Activated CD8-positive, alpha-beta T cell treated with anti-CD3 and anti-CD28 coated beads for 36 hours (primary cell): Measurements from ENCODE around the gene CAMSAP2. TPM values are rescaled to one million over a fixed set of nuclear protein-coding genes. Genes with fewer than 3 reads are reported as not detected.

ENCODE experiments used
- ATAC-seq: fragments of 200-7000 bp; cut with Tn5 transposase; one replicate; pipeline ENCODE4 v1.10.0; 2021; ENCODE audit warnings: mild to moderate bottlenecking, moderate library complexity
- CTCF ChIA-PET: fragments of 350-600 bp; sonication (Branson Sonifier 250); formaldehyde crosslinking; loops from one replicate; lab custom pipeline; 2021; ENCODE audit warnings: antibody characterized with exemption; lab: Charles Lee
- POLR2A ChIA-PET: fragments of 350-600 bp; sonication (Branson Sonifier 250); formaldehyde crosslinking; loops from one replicate; lab custom pipeline; 2021; ENCODE audit warnings: antibody characterized with exemption; lab: Charles Lee
- DNase-seq: peaks from one replicate; pipeline ENCODE4 v3.0.0-alpha.2; 2020
- H3K27ac Mint-ChIP-seq: one replicate; pipeline ENCODE4 v1.8.0; 2021; ENCODE audit warnings: mild to moderate bottlenecking, mixed read lengths
- H3K27me3 Mint-ChIP-seq: one replicate; pipeline ENCODE4 v1.8.0; 2021; ENCODE audit warnings: mixed read lengths
- H3K36me3 Mint-ChIP-seq: one replicate; pipeline ENCODE4 v1.8.0; 2021; ENCODE audit warnings: low read depth, mixed read lengths
- H3K4me1 Mint-ChIP-seq: one replicate; pipeline ENCODE4 v1.8.0; 2021; ENCODE audit warnings: low read depth, mixed read lengths
- H3K4me3 Mint-ChIP-seq: one replicate; pipeline ENCODE4 v1.8.0; 2021; ENCODE audit warnings: mild to moderate bottlenecking, moderate library complexity, mixed read lengths
- H3K9me3 Mint-ChIP-seq: one replicate; pipeline ENCODE4 v1.8.0; 2021; ENCODE audit warnings: mixed read lengths
- CTCF ChIP-seq: fragments of 200-600 bp; IDR thresholded peaks from one replicate; pipeline ENCODE4 v1.8.0; 2022; ENCODE audit warnings: antibody characterized with exemption, mild to moderate bottlenecking
- intact Hi-C: fragments of 100-400 bp; cut with micrococcal nuclease; formaldehyde crosslinking; loops from one replicate; pipeline ENCODE4 v1.10.0; 2022
- total RNA-seq, 2 experiments: library from RNA; stranded (reverse); gene quantifications; one replicate each; pipeline ENCODE4 v1.2.3, GENCODE V29; 2021

Gene CAMSAP2
- total RNA-seq, 2 experiments from 2014 or later = 1.8 to 2.1 TPM

DNA sequence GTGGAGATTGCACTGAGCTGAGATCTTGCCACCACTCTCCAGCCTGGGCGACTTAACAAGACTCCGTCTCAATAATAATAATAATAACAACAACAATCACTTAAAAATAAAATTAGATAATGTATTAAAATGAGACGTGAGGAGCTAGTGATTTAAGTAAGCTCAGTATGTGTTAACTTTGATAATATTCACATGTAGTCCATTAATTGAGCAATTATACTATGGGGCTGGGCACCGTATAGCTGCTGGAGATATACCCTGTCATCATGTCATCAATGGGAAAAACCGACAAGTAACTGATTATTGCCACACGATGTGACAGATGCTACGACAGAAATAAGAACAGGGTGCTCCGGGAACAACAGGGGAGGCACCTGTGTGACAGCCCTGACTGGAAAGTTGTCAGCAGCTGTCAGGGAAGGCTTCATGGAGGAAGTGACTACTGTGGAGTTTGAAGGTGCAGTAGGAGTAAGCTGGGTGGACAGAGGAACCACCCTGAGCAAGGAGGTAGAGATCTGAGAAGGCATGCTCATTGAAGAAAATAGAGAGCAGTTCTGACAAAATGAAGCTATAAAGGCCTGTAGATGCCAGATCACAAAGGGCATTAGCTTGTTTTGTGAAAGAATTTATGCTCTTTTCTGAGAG is 924 bp upstream of the CAMSAP2 start:
- no peaks in the 10 kb centered on the region for H3K36me3 Mint-ChIP-seq
- no peaks in the 10 kb centered on the region for H3K9me3 Mint-ChIP-seq
- no peak for TF ChIP-seq CTCF
- peak overlapping the region; percentile 89 for H3K4me3 Mint-ChIP-seq
- ChIA-PET CTCF (interaction anchor here (0.6 to 2.0 kb wide), 6 partner anchors 68 to 179 kb away, joined by 3 to 6 read pairs (median 3); partner anchors contain the start of gene DDX59), POLR2A (interaction anchor here (0.6 to 1.7 kb wide), 3 partner anchors 7 to 153 kb away, joined by 4 to 5 read pairs (median 4); partner anchors contain the start of gene DDX59)
- H3K27ac Mint-ChIP-seq = peak overlapping the region; percentile 6
- ATAC-seq = no peak
- H3K27me3 Mint-ChIP-seq = peaks cover 7% of the 10 kb centered on the region
- peaks cover 35% of the 10 kb centered on the region for H3K4me1 Mint-ChIP-seq
- intact Hi-C loops = no loop called here
- no peak for DNase-seq

GRCh38 chr1:200738949-200739651 is 407 bp downstream of the CAMSAP2 start:
- ChIA-PET POLR2A (interaction anchor here (0.9 to 1.7 kb wide), 3 partner anchors 9 to 245 kb away, joined by 3 to 7 read pairs (median 5); partner anchors contain the start of gene DDX59), CTCF (interaction anchor here (0.6 to 2.0 kb wide), 3 partner anchors 116 to 180 kb away, joined by 3 to 6 read pairs (median 3); no protein-coding TSS in a partner anchor)
- peak overlapping the region; percentile 89 for H3K4me3 Mint-ChIP-seq
- intact Hi-C loops = no loop called here
- H3K36me3 Mint-ChIP-seq = no peaks in the 10 kb centered on the region
- peaks cover 32% of the 10 kb centered on the region for H3K4me1 Mint-ChIP-seq
- DNase-seq = peak; percentile 50
- no peak for TF ChIP-seq CTCF
- peak; percentile 74 for ATAC-seq
- no peaks in the 10 kb centered on the region for H3K9me3 Mint-ChIP-seq
- peak overlapping the region; percentile 82 for H3K27ac Mint-ChIP-seq
- H3K27me3 Mint-ChIP-seq = peaks cover 7% of the 10 kb centered on the region

- ChIA-PET POLR2A (interaction anchor here (1.4 kb wide), 1 partner anchor 71 kb away, joined by 7 read pairs; the partner anchor contains the start of gene DDX59), CTCF (interaction anchor here (1.0 kb wide), 1 partner anchor 10 kb away, joined by 5 read pairs; no protein-coding TSS in a partner anchor)
- intact Hi-C loops = loop anchor here (5.0 kb wide), 1 partner anchor 113 kb away; no protein-coding TSS in a partner anchor
- no peak for DNase-seq
- Mint-ChIP-seq H3K9me3 (no peaks in the 10 kb centered on the region), H3K27me3 (peaks cover 5% of the 10 kb centered on the region), H3K27ac (no peak overlapping the region), H3K36me3 (no peaks in the 10 kb centered on the region), H3K4me3 (peak overlapping the region; percentile 89), H3K4me1 (peaks cover 33% of the 10 kb centered on the region)
- ATAC-seq = no peak
- TF ChIP-seq CTCF = no peak
These were observed 1.2 kb downstream of the CAMSAP2 start for GRCh38 chr1:200739702-200740570.

DNA sequence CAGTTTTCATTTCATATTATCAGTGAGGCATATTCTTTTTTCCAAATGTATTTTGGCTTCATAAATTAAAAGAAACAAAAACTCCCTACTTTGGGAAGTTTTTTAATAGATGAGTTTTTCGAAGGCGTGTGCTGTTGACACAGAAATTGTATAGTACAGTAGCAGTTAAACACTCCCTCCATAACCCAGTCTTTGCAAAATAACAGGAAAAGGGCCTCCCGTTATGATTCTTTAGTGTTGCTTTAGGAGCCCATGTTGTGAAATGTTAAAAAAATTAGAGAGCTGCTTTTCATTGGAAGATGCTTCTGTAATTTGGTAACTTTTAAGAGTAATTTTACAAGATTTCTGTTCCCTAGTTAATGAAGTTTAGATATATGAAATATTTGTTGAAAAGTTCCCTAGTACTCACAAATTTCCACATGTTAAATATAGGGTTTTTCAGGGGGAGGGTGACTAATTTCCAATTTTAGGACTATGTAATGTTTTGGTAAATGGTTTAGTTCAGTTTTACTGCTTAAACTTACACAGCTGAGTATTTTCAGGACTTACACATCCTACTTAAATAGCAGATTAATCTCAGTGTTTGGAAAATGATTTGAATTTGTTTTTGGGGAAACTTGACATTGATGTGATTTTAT is 2.0 kb downstream of the CAMSAP2 start:
- no peaks in the 10 kb centered on the region for H3K36me3 Mint-ChIP-seq
- H3K4me1 Mint-ChIP-seq = peaks cover 33% of the 10 kb centered on the region
- no peak for TF ChIP-seq CTCF
- intact Hi-C loops = loop anchor here (5.0 kb wide), 1 partner anchor 113 kb away; no protein-coding TSS in a partner anchor
- ChIA-PET CTCF (interaction anchor here (0.8 to 1.0 kb wide), 2 partner anchors 11 to 118 kb away, joined by 4 to 5 read pairs; no protein-coding TSS in a partner anchor), POLR2A (no interaction called here)
- H3K27me3 Mint-ChIP-seq = peaks cover 5% of the 10 kb centered on the region
- H3K4me3 Mint-ChIP-seq = peak overlapping the region; percentile 89
- H3K27ac Mint-ChIP-seq = no peak overlapping the region
- no peaks in the 10 kb centered on the region for H3K9me3 Mint-ChIP-seq
- no peak for ATAC-seq
- DNase-seq = no peak
